Large intestine (tissue), 3 donors: ENCODE results near the gene RRP1. TPM values are rescaled to one million over a fixed set of nuclear protein-coding genes. Genes with fewer than 3 reads are reported as not detected.

Source experiments
- DNase-seq, 2 donors: peaks; one replicate each; pipeline versions ENCODE4 v3.0.0 to v3.0.0-alpha.2; 2013
- H3K27ac ChIP-seq: one replicate; pipeline ENCODE4 v1.5.1; 2013; ENCODE audit warnings: low read length
- H3K27me3 ChIP-seq: 2 replicates; pipeline ENCODE4 v1.6.1; 2013; ENCODE audit warnings: low read length; ENCODE audit not compliant: control insufficient read depth, insufficient read depth
- H3K36me3 ChIP-seq: 2 replicates; pipeline ENCODE4 v1.6.1; 2013; ENCODE audit warnings: low read length; ENCODE audit not compliant: control insufficient read depth, insufficient read depth
- H3K4me1 ChIP-seq: one replicate; pipeline ENCODE4 v1.6.1; 2013; ENCODE audit warnings: low read length; ENCODE audit not compliant: control insufficient read depth, insufficient read depth
- H3K4me3 ChIP-seq: one replicate; pipeline ENCODE4 v1.5.1; 2013; ENCODE audit warnings: low read length
- H3K9me3 ChIP-seq: one replicate; pipeline ENCODE4 v1.6.1; 2013; ENCODE audit warnings: mild to moderate bottlenecking, low read depth, low read length, moderate library complexity; ENCODE audit not compliant: control insufficient read depth
- WGBS: methylation state at CpG from one replicate; pipeline ENCODE4 v1.1.5; 2013; ENCODE audit warnings: low lambda C conversion rate; ENCODE audit not compliant: insufficient coverage; 5-methylcytosine and 5-hydroxymethylcytosine counted together
- polyA plus RNA-seq: library from polyadenylated mRNA; unstranded; fragments of 120-200 nt; gene quantifications from one replicate; pipeline ENCODE4 v1.2.1, GENCODE V29; 2013

Gene RRP1
- polyA plus RNA-seq, 1 donor, result 23.8 TPM

- no peak overlapping the region for H3K4me3 ChIP-seq
- no peaks in the 10 kb centered on the region for H3K36me3 ChIP-seq
- no peak overlapping the region for H3K27ac ChIP-seq
- peaks cover 17% of the 10 kb centered on the region for H3K27me3 ChIP-seq
- H3K4me1 ChIP-seq, result peaks cover 2% of the 10 kb centered on the region
- WGBS, result no CpG with 5 or more reads among the region's 18 CpGs
- DNase-seq, result no peak
- H3K9me3 ChIP-seq, result peaks cover 3% of the 10 kb centered on the region
Observed at GRCh38 chr21:43827015-43827611, 37.7 kb downstream of the RRP1 start.

DNA sequence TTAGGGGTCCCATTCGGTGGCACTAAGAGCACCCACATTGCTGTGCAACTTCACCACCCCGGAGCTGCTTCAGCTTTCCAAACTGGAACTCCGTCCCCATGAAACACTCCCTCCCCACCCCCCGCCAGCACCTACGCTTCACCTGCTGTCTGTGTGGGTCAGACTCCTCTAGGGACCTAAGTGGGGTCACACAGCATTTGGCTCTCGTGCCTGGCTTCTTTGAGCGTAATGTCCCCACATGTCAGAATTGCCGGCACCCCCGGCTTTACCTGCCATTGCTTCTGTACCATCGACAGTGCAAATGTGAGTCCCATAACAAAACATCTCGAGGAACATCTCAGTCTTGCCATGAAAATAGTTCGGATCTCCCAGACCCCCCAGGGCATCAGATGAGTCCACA, 39.8 kb downstream of the RRP1 start:
- no CpG with 5 or more reads among the region's 12 CpGs for WGBS
- H3K4me1 ChIP-seq, result peaks cover 2% of the 10 kb centered on the region
- H3K4me3 ChIP-seq, result no peak overlapping the region
- H3K27me3 ChIP-seq, result peaks cover 17% of the 10 kb centered on the region
- no peak for DNase-seq
- H3K36me3 ChIP-seq, result no peaks in the 10 kb centered on the region
- H3K9me3 ChIP-seq, result peaks cover 3% of the 10 kb centered on the region
- H3K27ac ChIP-seq, result no peak overlapping the region

DNA sequence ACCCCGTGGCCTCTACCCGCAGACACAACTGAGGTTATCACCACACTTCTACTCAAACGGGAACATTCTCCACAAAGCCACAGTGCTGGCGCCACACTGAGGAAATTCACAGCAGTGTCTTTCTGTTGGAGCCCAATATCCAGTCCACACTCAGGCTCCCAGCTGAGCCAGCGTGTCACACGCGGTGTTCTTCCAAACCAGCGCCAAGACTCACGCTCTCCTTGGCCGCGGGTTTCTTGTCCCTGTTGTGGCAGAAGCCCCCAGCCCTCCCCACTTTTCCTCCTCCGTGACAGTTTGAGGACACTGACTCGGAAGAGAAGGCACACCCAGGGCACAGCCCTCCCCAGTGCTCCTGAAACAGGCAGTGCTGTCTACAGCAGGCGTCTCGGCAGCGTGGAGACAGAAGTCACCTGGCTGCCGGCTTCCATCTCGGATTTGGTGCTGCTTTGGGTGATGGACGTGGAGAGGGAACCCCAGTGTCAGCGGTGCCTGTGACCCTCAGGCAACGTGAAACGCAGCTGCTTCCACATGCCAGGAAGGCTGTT, 40.3 kb downstream of the RRP1 start:
- WGBS, result no CpG with 5 or more reads among the region's 22 CpGs
- H3K36me3 ChIP-seq, result no peaks in the 10 kb centered on the region
- no peak for DNase-seq
- peaks cover 17% of the 10 kb centered on the region for H3K27me3 ChIP-seq
- no peak overlapping the region for H3K4me3 ChIP-seq
- H3K9me3 ChIP-seq, result peaks cover 3% of the 10 kb centered on the region
- H3K27ac ChIP-seq, result no peak overlapping the region
- H3K4me1 ChIP-seq, result peaks cover 2% of the 10 kb centered on the region

GRCh38 chr21:43832158-43832550, 42.8 kb downstream of the RRP1 start:
- H3K27me3 ChIP-seq, result peaks cover under 1% of the 10 kb centered on the region
- no peak overlapping the region for H3K27ac ChIP-seq
- no peak for DNase-seq
- H3K4me1 ChIP-seq, result no peaks in the 10 kb centered on the region
- no peaks in the 10 kb centered on the region for H3K36me3 ChIP-seq
- no peaks in the 10 kb centered on the region for H3K9me3 ChIP-seq
- WGBS, result no CpG with 5 or more reads among the region's 14 CpGs
- H3K4me3 ChIP-seq, result no peak overlapping the region

DNA sequence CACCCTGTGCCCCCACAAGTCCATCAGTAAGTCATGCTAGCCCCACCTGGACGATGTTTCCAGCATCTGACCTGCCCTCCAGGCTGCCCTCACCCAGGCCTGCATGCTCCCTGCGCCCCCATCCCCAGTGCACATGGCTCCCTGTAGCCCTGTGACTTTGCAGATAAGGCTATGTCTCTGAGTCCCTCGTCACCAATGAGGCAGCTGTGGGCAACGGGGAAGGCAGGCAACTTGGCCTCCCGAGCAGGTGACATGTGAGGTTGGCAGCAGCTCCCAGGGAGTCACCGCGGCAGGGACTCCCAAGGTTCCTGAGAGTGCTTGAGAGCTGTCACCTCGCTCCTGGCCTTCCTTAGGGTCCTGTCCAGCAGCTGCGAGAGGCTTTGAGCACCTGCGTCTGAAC, 43.3 kb downstream of the RRP1 start:
- H3K4me3 ChIP-seq, result no peak overlapping the region
- H3K27me3 ChIP-seq, result no peaks in the 10 kb centered on the region
- H3K27ac ChIP-seq, result no peak overlapping the region
- DNase-seq, result no peak
- H3K36me3 ChIP-seq, result no peaks in the 10 kb centered on the region
- no CpG with 5 or more reads among the region's 10 CpGs for WGBS
- no peaks in the 10 kb centered on the region for H3K4me1 ChIP-seq
- no peaks in the 10 kb centered on the region for H3K9me3 ChIP-seq

- Histone ChIP-seq H3K36me3 (no peaks in the 10 kb centered on the region), H3K27ac (no peak overlapping the region)
- no CpG with 5 or more reads among the region's 30 CpGs for WGBS
Observed at GRCh38 chr21:43834146-43834905, 44.9 kb downstream of the RRP1 start.

DNA sequence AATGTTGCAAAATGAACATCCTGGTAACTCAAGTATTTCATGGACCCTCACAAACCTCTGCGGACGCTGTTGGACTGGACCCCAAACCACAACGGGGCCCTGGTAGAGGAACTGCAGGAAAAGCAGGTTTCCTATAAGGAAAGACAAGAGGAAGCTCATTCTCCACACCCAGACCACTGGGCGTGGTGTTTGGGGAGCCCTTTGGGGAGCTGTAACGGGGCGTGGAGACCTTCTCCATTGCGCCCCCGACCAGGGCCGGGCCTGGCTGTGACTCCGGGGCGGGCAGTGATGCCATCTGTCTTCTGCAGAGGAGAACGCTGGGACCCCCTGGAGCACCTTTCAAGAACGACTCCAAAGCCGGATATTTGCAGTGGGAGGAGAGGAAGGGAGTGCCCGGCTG, 45.7 kb downstream of the RRP1 start:
- no CpG with 5 or more reads among the region's 15 CpGs for WGBS
- no peak overlapping the region for H3K4me3 ChIP-seq
- H3K4me1 ChIP-seq, result no peaks in the 10 kb centered on the region
- no peaks in the 10 kb centered on the region for H3K27me3 ChIP-seq
- H3K27ac ChIP-seq, result no peak overlapping the region
- DNase-seq, result no peak
- no peaks in the 10 kb centered on the region for H3K9me3 ChIP-seq
- no peaks in the 10 kb centered on the region for H3K36me3 ChIP-seq

More at GRCh38 chr21:43834146-43834905, 44.9 kb downstream of the RRP1 start:
- Histone ChIP-seq H3K9me3 (no peaks in the 10 kb centered on the region), H3K27me3 (no peaks in the 10 kb centered on the region), H3K4me3 (no peak overlapping the region), H3K4me1 (no peaks in the 10 kb centered on the region)
- DNase-seq, result no peak

DNA sequence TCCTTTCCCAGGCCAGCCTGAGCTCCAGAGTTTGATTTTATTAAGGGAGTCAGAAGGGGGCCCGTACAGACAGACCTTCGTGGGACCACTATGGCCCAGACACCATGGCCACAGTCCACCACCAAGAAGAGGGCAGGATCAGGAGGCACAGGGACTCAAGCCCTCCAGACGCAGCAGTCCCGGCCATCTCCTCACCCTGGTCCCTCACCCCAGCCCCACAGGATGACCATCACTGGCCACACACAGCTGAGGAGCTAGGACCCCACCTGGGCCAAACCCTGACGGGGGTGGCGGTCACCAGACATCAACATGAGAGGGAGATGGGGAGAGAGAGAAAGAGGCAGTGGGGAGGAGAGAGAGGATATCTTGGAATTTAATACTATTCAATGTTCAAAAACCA, 46.5 kb downstream of the RRP1 start:
- H3K27ac ChIP-seq, result no peak overlapping the region
- no peaks in the 10 kb centered on the region for H3K27me3 ChIP-seq
- no peak for DNase-seq
- no peaks in the 10 kb centered on the region for H3K4me1 ChIP-seq
- H3K9me3 ChIP-seq, result no peaks in the 10 kb centered on the region
- WGBS, result no CpG with 5 or more reads among the region's 6 CpGs
- H3K36me3 ChIP-seq, result no peaks in the 10 kb centered on the region
- H3K4me3 ChIP-seq, result no peak overlapping the region

DNA sequence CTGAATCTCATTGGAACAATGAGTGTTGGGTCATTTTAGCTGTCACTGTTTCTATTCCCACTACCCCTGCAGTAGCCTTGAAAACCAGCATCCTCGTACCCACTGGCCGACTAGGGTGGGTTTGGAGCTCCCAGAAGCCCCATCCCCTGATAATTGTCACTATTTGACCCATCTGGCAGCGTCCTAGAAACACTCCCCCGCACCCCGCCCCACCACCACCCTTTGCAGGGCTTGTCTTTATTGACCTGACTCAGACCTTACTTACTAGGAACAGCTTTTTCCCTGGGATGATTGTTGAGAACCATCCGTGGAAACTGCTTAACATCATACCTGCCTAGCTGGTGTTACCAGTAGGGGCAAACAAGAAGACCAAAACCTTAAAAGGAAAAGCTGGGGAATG, 47.2 kb downstream of the RRP1 start:
- Histone ChIP-seq H3K27ac (no peak overlapping the region), H3K4me1 (no peaks in the 10 kb centered on the region), H3K9me3 (no peaks in the 10 kb centered on the region), H3K27me3 (no peaks in the 10 kb centered on the region), H3K4me3 (no peak overlapping the region), H3K36me3 (no peaks in the 10 kb centered on the region)
- WGBS, result no CpG with 5 or more reads among the region's 6 CpGs
- no peak for DNase-seq

GRCh38 chr21:43840259-43840658, 50.9 kb downstream of the RRP1 start:
- Histone ChIP-seq H3K4me3 (no peak overlapping the region), H3K4me1 (no peaks in the 10 kb centered on the region), H3K27ac (no peak overlapping the region), H3K9me3 (no peaks in the 10 kb centered on the region), H3K27me3 (no peaks in the 10 kb centered on the region), H3K36me3 (no peaks in the 10 kb centered on the region)
- no CpG with 5 or more reads among the region's 3 CpGs for WGBS
- DNase-seq, result no peak
